GM12878 (cell line): ENCODE results near the gene USP5. TPM values are rescaled to one million over a fixed set of nuclear protein-coding genes. Genes with fewer than 3 reads are reported as not detected.

Experiments
- BCL3 ChIP-seq: IDR thresholded peaks from 2 replicates; pipeline ENCODE4 v1.6.1; 2011; ENCODE audit warnings: borderline replicate concordance, low read depth, mild to moderate bottlenecking, moderate library complexity, low read length; ENCODE audit not compliant: insufficient read depth, poor library complexity, severe bottlenecking
- BHLHE40 ChIP-seq, 2 experiments: fragments of 450-650 bp in 1 of 2; IDR thresholded peaks; 2 replicates each; pipeline ENCODE4 v1.6.1; 2011 to 2017; ENCODE audit warnings: low read depth in 2 of 2, borderline replicate concordance in 1 of 2, improper control_type of control experiment in 1 of 2, low read length in 1 of 2, mild to moderate bottlenecking in 1 of 2
- DPF2 ChIP-seq: fragments of 450-650 bp; IDR thresholded peaks from 2 replicates; pipeline ENCODE4 v1.6.1; 2017; ENCODE audit warnings: mild to moderate bottlenecking
- EP300 ChIP-seq, 2 experiments: fragments of 150-350 bp in 1 of 2; IDR thresholded peaks; 2 replicates each; pipeline ENCODE4 v1.6.1; 2011 to 2012; ENCODE audit warnings: low read depth in 2 of 2, low read length in 2 of 2, borderline replicate concordance in 1 of 2, improper control_type of control experiment in 1 of 2, inconsistent platforms in 1 of 2; ENCODE audit not compliant: control insufficient read depth in 1 of 2
- HCFC1 ChIP-seq: fragments of 150-350 bp; IDR thresholded peaks from 2 replicates; pipeline ENCODE4 v1.6.1; 2014; ENCODE audit warnings: low read length
- IKZF1 ChIP-seq: fragments of 450-650 bp; conservative IDR thresholded peaks from 2 replicates; pipeline ENCODE4 v1.6.1; 2017; ENCODE audit warnings: antibody characterized with exemption, mild to moderate bottlenecking
- JUND ChIP-seq: IDR thresholded peaks from 2 replicates; pipeline ENCODE4 v1.6.1; 2012; ENCODE audit warnings: low read depth, mild to moderate bottlenecking, low read length, improper control_type of control experiment, moderate library complexity
- LARP7 ChIP-seq: fragments of 450-650 bp; IDR thresholded peaks from 2 replicates; pipeline ENCODE4 v1.6.1; 2017; ENCODE audit warnings: mild to moderate bottlenecking
- MYC ChIP-seq: IDR thresholded peaks from 2 replicates; pipeline ENCODE4 v1.6.1; 2011; ENCODE audit warnings: mild to moderate bottlenecking, low read length, moderate library complexity, inconsistent platforms; ENCODE audit not compliant: insufficient read depth, insufficient replicate concordance, insufficient read length, severe bottlenecking
- NR2C2 ChIP-seq: IDR thresholded peaks from 2 replicates; pipeline ENCODE4 v1.6.1; 2011; ENCODE audit warnings: borderline replicate concordance, low read depth; ENCODE audit not compliant: control insufficient read depth, insufficient read length
- NRF1 ChIP-seq: conservative IDR thresholded peaks from 2 replicates; pipeline ENCODE4 v1.6.1; 2011; ENCODE audit warnings: mild to moderate bottlenecking, low read depth, low read length, improper control_type of control experiment
- POU2F2 ChIP-seq: IDR thresholded peaks from 3 replicates; pipeline ENCODE4 v1.6.1; 2011; ENCODE audit warnings: low read depth, mild to moderate bottlenecking, low read length, borderline replicate concordance
- SMAD5 ChIP-seq: IDR thresholded peaks from 2 replicates; pipeline ENCODE4 v1.6.1; 2016; ENCODE audit warnings: antibody characterized with exemption, low read depth
- SMARCA5 ChIP-seq: fragments of 450-650 bp; IDR thresholded peaks from 2 replicates; pipeline ENCODE4 v1.6.1; 2017; ENCODE audit warnings: mild to moderate bottlenecking
- TAF1 ChIP-seq: IDR thresholded peaks from 2 replicates; pipeline ENCODE4 v1.6.1; 2011; ENCODE audit warnings: mild to moderate bottlenecking, low read depth, low read length, borderline replicate concordance
- TCF12 ChIP-seq: IDR thresholded peaks from 2 replicates; pipeline ENCODE4 v1.6.1; 2011; ENCODE audit warnings: low read depth, mild to moderate bottlenecking, low read length
- ZNF207 ChIP-seq: fragments of 450-650 bp; IDR thresholded peaks from 2 replicates; pipeline ENCODE4 v1.6.1; 2014; ENCODE audit warnings: antibody characterized with exemption, mild to moderate bottlenecking, borderline replicate concordance
- ZNF24 ChIP-seq: fragments of 450-650 bp; IDR thresholded peaks from 2 replicates; pipeline ENCODE4 v1.6.1; 2017; ENCODE audit warnings: antibody characterized with exemption, mild to moderate bottlenecking
- polyA plus RNA-seq, 11 experiments: library from polyadenylated mRNA; depleted of rRNA in 4 of 11; unstranded in 6 of 11; stranded (reverse) in 5 of 11; fragments of >200 nt; fragmentation: Nextera tagmentation in 4 of 11; fragmentation: Illumina TruSeq in 1 of 11; extraction: Ambion mirVana in 4 of 11; extraction: Trizol in 1 of 11; gene quantifications; 1 replicate in 1 of 11; 2 replicates in 10 of 11; pipeline versions ENCODE4 v1.2.1 to v1.2.3, GENCODE V29; 2011 to 2016; ENCODE audit warnings: inconsistent platforms in 2 of 11, missing spikeins in 2 of 11, low read depth in 1 of 11
- total RNA-seq, 4 experiments: library from RNA; depleted of rRNA in 3 of 4; stranded (reverse); fragments of >200 nt in 3 of 4; fragmentation: Illumina TruSeq in 1 of 4; extraction: Trizol in 1 of 4; gene quantifications; 2 replicates each; pipeline versions ENCODE4 v1.2.1 to v1.2.3, GENCODE V29; 2013 to 2021
- TF ChIP-seq, protein P1 (sequence below): fragments of 450-650 bp; conservative IDR thresholded peaks from 2 replicates; pipeline ENCODE4 v1.6.1; 2017; ENCODE audit warnings: mild to moderate bottlenecking, moderate library complexity

Gene USP5
- total and polyA plus RNA-seq, 10 of the 15 experiments (the other 5 are each of a cell fraction or from before 2014, with no cell fraction given) = 2.5 to 124 (median 74.6) TPM

GRCh38 chr12:6867413-6868210, 15.7 kb downstream of the USP5 start, which contains the start of gene TPI1 (continued):
- TF ChIP-seq, protein P1, sequence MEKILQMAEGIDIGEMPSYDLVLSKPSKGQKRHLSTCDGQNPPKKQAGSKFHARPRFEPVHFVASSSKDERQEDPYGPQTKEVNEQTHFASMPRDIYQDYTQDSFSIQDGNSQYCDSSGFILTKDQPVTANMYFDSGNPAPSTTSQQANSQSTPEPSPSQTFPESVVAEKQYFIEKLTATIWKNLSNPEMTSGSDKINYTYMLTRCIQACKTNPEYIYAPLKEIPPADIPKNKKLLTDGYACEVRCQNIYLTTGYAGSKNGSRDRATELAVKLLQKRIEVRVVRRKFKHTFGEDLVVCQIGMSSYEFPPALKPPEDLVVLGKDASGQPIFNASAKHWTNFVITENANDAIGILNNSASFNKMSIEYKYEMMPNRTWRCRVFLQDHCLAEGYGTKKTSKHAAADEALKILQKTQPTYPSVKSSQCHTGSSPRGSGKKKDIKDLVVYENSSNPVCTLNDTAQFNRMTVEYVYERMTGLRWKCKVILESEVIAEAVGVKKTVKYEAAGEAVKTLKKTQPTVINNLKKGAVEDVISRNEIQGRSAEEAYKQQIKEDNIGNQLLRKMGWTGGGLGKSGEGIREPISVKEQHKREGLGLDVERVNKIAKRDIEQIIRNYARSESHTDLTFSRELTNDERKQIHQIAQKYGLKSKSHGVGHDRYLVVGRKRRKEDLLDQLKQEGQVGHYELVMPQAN = peak; percentile 90
- 0 out of 4 replicates have a peak, but pooled peaks of 1 of the 2 experiments have one; percentile 28 for TF ChIP-seq BHLHE40 (IDR thresholded peaks at IDR 0.05; ENCODE audit: borderline replicate concordance in 1 of 2, low read depth in 2 of 2, low read length in 1 of 2)
- peak; percentile 82; the same call in 1 of the 2 replicates for TF ChIP-seq SMARCA5
- no peak for TF ChIP-seq NR2C2
- peak; percentile 60; the same call in 1 of the 2 replicates for TF ChIP-seq DPF2
- 0 out of 2 replicates have a peak, but pooled peaks have one; percentile 24 for TF ChIP-seq NRF1
- TF ChIP-seq TAF1 = peak; percentile 97
- TF ChIP-seq EP300 (IDR thresholded peaks at IDR 0.05; ENCODE audit: borderline replicate concordance in 1 of 2, control insufficient read depth in 1 of 2, low read depth in 2 of 2, low read length in 2 of 2) = no peak
- peak; percentile 90 for TF ChIP-seq LARP7
- peak; percentile 66 for TF ChIP-seq IKZF1
- no peak for TF ChIP-seq BCL3
- peak; percentile 74; the same call in 1 of the 2 replicates for TF ChIP-seq TCF12
- TF ChIP-seq MYC = peak; percentile 84
- no peak for TF ChIP-seq JUND
- TF ChIP-seq ZNF207 = peak; percentile 51; the same call in 1 of the 2 replicates
- peak; percentile 45; the same call in 1 of the 2 replicates for TF ChIP-seq HCFC1
- TF ChIP-seq SMAD5 = peak; percentile 95
- peak; percentile 93 for TF ChIP-seq POU2F2
- no peak for TF ChIP-seq ZNF24
